Fibroblast of skin of left biceps (primary cell): ENCODE results near the gene LILRB5.
"Not testable (repeated sequence)": the region's sequence is repeated elsewhere in the genome, so short reads cannot be mapped to it uniquely, and the experiment has no call there.

ENCODE experiments used
- DNase-seq, 2 experiments: peaks; one replicate each; pipeline ENCODE4 v3.0.0-alpha.2; 2013; ENCODE audit warnings: low read depth in 2 of 2

The LILRB5 gene

GRCh38 chr19:54211235-54211634 lies 45.8 kb downstream of the LILRB5 start:
- DNase-seq, result no peak

- peak; percentile 88 for DNase-seq
Observed at GRCh38 chr19:54209811-54210494, 47.1 kb downstream of the LILRB5 start.

- no peak for DNase-seq
Observed at GRCh38 chr19:54209058-54209810, 47.8 kb downstream of the LILRB5 start.

- no peak for DNase-seq
Observed at GRCh38 chr19:54208784-54209057, 48.4 kb downstream of the LILRB5 start.

DNA sequence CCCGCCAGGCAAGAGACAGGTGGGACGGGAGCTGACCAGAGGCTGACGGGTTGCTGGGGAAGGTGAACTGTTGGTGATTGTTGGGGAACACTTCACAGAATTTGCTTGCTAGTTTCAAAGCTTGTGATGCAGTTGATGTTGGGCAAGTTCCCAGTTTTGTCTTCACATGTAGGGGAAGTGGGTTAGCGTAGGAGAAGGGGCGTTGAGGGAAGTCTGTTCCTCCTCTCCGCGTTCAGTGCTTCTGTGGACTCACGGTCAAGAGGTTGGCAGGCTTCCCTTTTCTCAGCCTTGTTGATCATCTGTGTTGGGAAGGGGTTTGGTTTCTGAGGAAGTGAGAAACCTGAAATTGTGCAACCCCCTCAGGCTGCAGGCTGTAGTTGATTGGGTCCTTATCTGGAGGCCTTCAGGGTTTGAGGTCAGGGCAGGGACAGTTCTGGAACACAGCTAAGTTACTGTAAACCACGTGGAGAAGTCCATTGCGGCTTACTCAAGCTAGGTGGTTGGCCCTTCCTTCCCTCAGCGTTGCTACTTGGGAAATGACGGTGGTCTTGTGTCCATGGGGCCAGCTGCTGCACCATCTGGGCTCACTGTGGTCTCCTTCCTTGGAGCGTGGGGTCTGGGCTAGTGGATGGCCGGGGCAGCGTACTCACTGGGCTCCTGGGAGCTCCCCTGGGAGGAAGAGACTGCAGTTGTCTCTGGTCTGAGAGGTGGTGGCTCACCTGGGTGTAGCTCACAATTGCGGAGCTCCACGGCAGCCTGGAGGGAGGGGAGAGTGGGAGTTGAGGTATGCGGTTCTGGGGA lies 48.9 kb downstream of the LILRB5 start:
- no peak for DNase-seq

DNA sequence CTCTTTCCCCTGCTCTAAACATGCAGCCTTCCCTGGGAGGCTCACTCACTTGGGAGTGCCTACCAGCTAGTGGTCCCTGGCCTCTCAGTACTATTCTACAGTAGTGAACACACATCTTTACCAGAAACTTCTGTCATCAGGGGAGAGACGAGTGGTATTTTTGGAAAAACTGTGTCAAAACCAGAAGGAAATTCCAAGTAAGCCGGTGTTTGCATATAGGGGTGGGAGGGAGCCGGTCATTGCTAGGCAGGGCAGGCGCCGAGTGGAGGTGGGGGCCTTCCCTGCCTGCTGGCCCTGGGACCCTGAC lies 49.4 kb downstream of the LILRB5 start:
- DNase-seq, result no peak

- DNase-seq, result not testable (repeated sequence)
Observed at GRCh38 chr19:54207193-54207592, 49.9 kb downstream of the LILRB5 start.

DNA sequence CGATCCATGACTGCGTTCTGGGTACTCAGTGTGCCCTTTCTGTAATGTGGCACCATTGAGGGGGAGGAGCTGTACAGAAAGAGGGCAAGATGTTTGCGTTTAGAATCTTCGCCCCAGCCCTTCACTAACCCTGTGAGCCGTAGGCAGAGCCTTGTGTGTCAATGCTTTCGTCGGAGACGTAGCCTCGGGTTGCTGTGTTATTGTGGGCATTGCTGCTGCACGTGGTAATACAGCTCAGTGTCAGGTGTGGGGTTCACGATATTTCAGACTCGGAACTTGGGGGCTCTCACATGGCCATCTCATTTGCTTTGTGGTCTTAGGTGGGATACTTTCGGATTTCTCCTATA lies 50.3 kb downstream of the LILRB5 start:
- no peak for DNase-seq

- DNase-seq, result no peak
Observed at GRCh38 chr19:54206030-54206830, 50.8 kb downstream of the LILRB5 start.

DNA sequence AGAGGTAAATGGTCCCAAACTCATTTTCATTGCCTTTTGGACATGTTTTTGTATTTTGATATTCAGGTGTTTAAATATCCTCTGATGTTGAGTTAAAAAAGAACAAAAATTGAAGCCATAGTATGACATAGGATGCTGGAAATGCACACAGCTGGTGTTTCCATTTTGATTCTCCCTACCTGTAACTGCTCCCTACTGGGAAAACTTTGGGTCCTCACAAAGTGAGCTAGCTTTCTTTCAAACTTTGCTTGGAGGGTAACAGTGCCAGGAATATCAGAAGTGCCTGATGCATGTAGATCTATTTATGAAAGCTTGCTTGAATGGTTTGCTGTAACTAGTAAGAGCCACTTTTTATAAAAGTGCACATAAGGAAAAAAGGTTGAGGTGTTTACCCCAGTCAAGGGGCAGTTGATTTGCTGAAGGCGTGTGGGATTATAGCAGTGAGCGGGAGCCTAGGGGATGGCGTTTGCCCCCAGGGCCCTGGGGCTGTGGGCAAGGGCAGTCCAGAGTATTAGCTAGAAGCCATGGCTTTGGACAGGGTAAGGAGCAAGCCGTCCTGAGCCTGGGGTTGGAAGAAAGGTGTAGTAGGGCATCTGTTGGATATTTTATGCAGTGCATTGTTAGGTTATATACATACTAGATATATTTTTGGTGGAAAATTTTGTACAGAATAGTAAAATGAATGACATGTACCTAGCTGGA lies 52.2 kb downstream of the LILRB5 start:
- DNase-seq, result no peak

- DNase-seq, result no peak
Observed at GRCh38 chr19:54203151-54203611, 53.9 kb downstream of the LILRB5 start.

- DNase-seq, result no peak
Observed at GRCh38 chr19:54201980-54202379, 55.1 kb downstream of the LILRB5 start.

DNA sequence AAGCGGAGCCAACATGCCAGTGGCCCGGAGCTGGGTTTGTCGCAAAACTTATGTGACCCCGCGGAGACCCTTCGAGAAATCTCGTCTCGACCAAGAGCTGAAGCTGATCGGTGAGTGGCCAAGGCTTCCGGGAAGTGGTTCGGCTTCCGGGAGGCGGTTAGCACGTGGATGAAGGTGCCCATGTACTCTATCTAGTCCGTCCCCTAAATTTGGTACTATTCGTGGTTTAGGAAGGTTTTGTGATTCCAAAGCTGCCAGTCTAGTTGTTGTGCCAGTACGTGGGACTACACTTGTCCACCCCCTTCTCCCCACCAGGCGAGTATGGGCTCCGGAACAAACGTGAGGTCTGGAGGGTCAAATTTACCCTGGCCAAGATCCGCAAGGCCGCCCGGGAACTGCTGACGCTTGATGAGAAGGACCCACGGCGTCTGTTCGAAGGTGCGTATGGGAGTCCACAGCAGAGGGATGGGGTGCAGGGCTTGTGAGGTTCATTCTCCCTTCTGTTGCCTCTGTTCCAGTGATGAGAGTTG lies 55.8 kb downstream of the LILRB5 start:
- no peak for DNase-seq
